MCF 10A (cell line): ENCODE measurements around the gene CMTM4. TPM values are rescaled to one million over a fixed set of nuclear protein-coding genes. Genes with fewer than 3 reads are reported as not detected.
"Not testable (repeated sequence)": the region's sequence is repeated elsewhere in the genome, so short reads cannot be mapped to it uniquely, and the experiment has no call there.

Experiments
- BruUV-seq: library from RNA; stranded (reverse); fragments of 400-500 nt; replicated peaks from 2 replicates; lab custom pipeline; 2021; lab: Mats Ljungman, UMichigan
- CTCF ChIA-PET: fragments of 300-600 bp; sonication (Branson Sonifier 250); formaldehyde crosslinking; extraction: SDS; loops from one replicate; lab custom pipeline; 2021; ENCODE audit warnings: antibody characterized with exemption, inconsistent platforms; lab: Yijun Ruan, JAX
- POLR2A ChIA-PET: fragments of 300-600, 350-650 bp; sonication (Branson Sonifier 250); formaldehyde crosslinking; extraction: SDS; loops from one replicate; lab custom pipeline; 2020; ENCODE audit warnings: antibody characterized with exemption, inconsistent platforms; lab: Yijun Ruan, JAX
- DNase-seq: peaks from one replicate; pipeline ENCODE4 v3.0.0-alpha.2; 2018; ENCODE audit not compliant: unreplicated experiment
- H3K27ac Mint-ChIP-seq: one replicate; pipeline ENCODE4 v1.8.0; 2022; ENCODE audit warnings: mild to moderate bottlenecking, low read depth, mixed read lengths; ENCODE audit not compliant: unreplicated experiment
- H3K27me3 Mint-ChIP-seq: one replicate; pipeline ENCODE4 v1.8.0; 2022; ENCODE audit warnings: mixed read lengths; ENCODE audit not compliant: insufficient read depth, unreplicated experiment
- H3K36me3 Mint-ChIP-seq: one replicate; pipeline ENCODE4 v1.8.0; 2022; ENCODE audit warnings: mild to moderate bottlenecking, moderate library complexity, mixed read lengths; ENCODE audit not compliant: insufficient read depth, unreplicated experiment
- H3K4me1 Mint-ChIP-seq: one replicate; pipeline ENCODE4 v1.8.0; 2022; ENCODE audit warnings: mixed read lengths; ENCODE audit not compliant: insufficient read depth, unreplicated experiment
- H3K4me3 Mint-ChIP-seq: one replicate; pipeline ENCODE4 v1.8.0; 2022; ENCODE audit warnings: mild to moderate bottlenecking, moderate library complexity, mixed read lengths; ENCODE audit not compliant: unreplicated experiment
- H3K9me3 Mint-ChIP-seq: one replicate; pipeline ENCODE4 v1.8.0; 2022; ENCODE audit warnings: mixed read lengths; ENCODE audit not compliant: unreplicated experiment
- intact Hi-C: fragments of 100-400 bp; cut with micrococcal nuclease; formaldehyde crosslinking; loops from 2 replicates; pipeline ENCODE4 v1.14.1; 2022
- total RNA-seq: library from RNA; stranded (reverse); gene quantifications from 2 replicates; pipeline ENCODE4 v1.2.3, GENCODE V29; 2022
- TF ChIP-seq, protein P1 (sequence below): fragments of 200-600 bp; IDR thresholded peaks from one replicate; pipeline ENCODE4 v1.8.0; 2022; ENCODE audit warnings: antibody characterized with exemption, mild to moderate bottlenecking; ENCODE audit not compliant: unreplicated experiment

The CMTM4 gene
- total RNA-seq, 1 experiment from 2014 or later: 27.2 TPM

GRCh38 chr16:66690106-66690847 lies 6.3 kb downstream of the CMTM4 start:
- intact Hi-C loops: no loop called here
- TF ChIP-seq, protein P1, sequence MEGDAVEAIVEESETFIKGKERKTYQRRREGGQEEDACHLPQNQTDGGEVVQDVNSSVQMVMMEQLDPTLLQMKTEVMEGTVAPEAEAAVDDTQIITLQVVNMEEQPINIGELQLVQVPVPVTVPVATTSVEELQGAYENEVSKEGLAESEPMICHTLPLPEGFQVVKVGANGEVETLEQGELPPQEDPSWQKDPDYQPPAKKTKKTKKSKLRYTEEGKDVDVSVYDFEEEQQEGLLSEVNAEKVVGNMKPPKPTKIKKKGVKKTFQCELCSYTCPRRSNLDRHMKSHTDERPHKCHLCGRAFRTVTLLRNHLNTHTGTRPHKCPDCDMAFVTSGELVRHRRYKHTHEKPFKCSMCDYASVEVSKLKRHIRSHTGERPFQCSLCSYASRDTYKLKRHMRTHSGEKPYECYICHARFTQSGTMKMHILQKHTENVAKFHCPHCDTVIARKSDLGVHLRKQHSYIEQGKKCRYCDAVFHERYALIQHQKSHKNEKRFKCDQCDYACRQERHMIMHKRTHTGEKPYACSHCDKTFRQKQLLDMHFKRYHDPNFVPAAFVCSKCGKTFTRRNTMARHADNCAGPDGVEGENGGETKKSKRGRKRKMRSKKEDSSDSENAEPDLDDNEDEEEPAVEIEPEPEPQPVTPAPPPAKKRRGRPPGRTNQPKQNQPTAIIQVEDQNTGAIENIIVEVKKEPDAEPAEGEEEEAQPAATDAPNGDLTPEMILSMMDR: no peak
- peaks cover 18% of the 10 kb centered on the region for H3K4me1 Mint-ChIP-seq
- H3K9me3 Mint-ChIP-seq: no peaks in the 10 kb centered on the region
- H3K27ac Mint-ChIP-seq: no peak overlapping the region
- DNase-seq: no peak
- BruUV-seq: no TSS peak
- H3K27me3 Mint-ChIP-seq: no peaks in the 10 kb centered on the region
- ChIA-PET CTCF (interaction anchor here (0.5 to 7.4 kb wide), 9 partner anchors 13 to 183 kb away, joined by 3 to 69 read pairs (median 5); no protein-coding TSS in a partner anchor), POLR2A (interaction anchor here (0.6 to 1.3 kb wide), 3 partner anchors 27 to 90 kb away, joined by 3 read pairs; no protein-coding TSS in a partner anchor)
- H3K4me3 Mint-ChIP-seq: no peak overlapping the region
- H3K36me3 Mint-ChIP-seq: no peaks in the 10 kb centered on the region

GRCh38 chr16:66689282-66689681 lies 7.3 kb downstream of the CMTM4 start:
- no peak overlapping the region for H3K4me3 Mint-ChIP-seq
- H3K4me1 Mint-ChIP-seq: peaks cover 11% of the 10 kb centered on the region
- intact Hi-C loops: no loop called here
- no peaks in the 10 kb centered on the region for H3K27me3 Mint-ChIP-seq
- H3K36me3 Mint-ChIP-seq: no peaks in the 10 kb centered on the region
- DNase-seq: no peak
- H3K9me3 Mint-ChIP-seq: no peaks in the 10 kb centered on the region
- ChIA-PET CTCF (interaction anchor here (7.4 kb wide), 1 partner anchor 27 kb away, joined by 69 read pairs; no protein-coding TSS in a partner anchor), POLR2A (no interaction called here)
- no TSS peak for BruUV-seq
- H3K27ac Mint-ChIP-seq: no peak overlapping the region
- TF ChIP-seq, protein P1: no peak

GRCh38 chr16:66687906-66688625 lies 8.5 kb downstream of the CMTM4 start:
- no peaks in the 10 kb centered on the region for H3K9me3 Mint-ChIP-seq
- BruUV-seq: no TSS peak

DNA sequence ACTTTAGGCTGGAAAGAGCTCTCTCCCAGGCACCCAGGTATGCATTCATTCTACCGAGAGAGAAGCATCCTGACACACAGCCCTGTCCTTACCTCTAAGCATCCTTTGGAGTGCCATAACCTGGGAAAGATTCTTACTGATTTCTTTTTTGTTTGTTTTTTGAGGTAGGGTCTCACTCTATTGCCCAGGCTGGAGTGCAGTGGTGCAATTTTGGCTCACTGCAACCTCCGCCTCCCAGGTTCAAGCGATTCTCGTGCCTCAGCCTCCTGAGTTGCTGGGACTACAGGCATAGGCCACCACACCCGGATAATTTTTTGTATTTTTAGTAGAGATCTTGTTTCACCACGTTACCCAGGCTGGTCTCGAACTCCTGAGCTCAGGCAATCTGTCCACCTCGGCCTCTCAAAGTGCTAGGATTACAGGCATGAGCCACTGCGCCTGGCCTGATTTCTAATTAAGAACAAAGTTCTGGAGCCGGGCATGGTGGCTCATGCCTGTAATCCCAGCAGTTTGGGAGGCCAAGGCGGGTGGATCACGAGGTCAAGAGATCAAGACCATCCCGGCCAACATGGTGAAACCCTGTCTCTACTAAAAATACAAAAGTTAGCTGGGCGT lies 10.9 kb downstream of the CMTM4 start:
- DNase-seq, H3K4me1 Mint-ChIP-seq, H3K27ac Mint-ChIP-seq, H3K4me3 Mint-ChIP-seq, POLR2A ChIA-PET, intact Hi-C loops, H3K36me3 Mint-ChIP-seq, H3K27me3 Mint-ChIP-seq, H3K9me3 Mint-ChIP-seq, BruUV-seq: not testable (repeated sequence)
- CTCF ChIA-PET: interaction anchor here (0.6 to 1.6 kb wide), 4 partner anchors 9 to 78 kb away, joined by 3 to 10 read pairs (median 3); no protein-coding TSS in a partner anchor

More at GRCh38 chr16:66687906-66688625, 8.5 kb downstream of the CMTM4 start:
- CTCF ChIA-PET: interaction anchor here (0.5 to 1.9 kb wide), 3 partner anchors 26 to 38 kb away, joined by 3 to 14 read pairs (median 5); no protein-coding TSS in a partner anchor
- intact Hi-C loops: no loop called here
- Mint-ChIP-seq H3K36me3 (no peaks in the 10 kb centered on the region), H3K27me3 (no peaks in the 10 kb centered on the region), H3K4me3 (no peak overlapping the region), H3K4me1 (peaks cover 11% of the 10 kb centered on the region), H3K27ac (no peak overlapping the region)
- DNase-seq: no peak
- POLR2A ChIA-PET: no interaction called here
- TF ChIP-seq, protein P1: no peak
